HG03196 (cell line): Measurements from ENCODE around the gene CENPF.
"Not testable (repeated sequence)": the region's sequence is repeated elsewhere in the genome, so short reads cannot be mapped to it uniquely, and the experiment has no call there.

Experiments
- ATAC-seq: cut with Tn5 transposase; IDR thresholded peaks from one replicate; pipeline ENCODE4 v1.9.1; 2021; ENCODE audit not compliant: unreplicated experiment

Gene CENPF

GRCh38 chr1:214602764-214603657 is at the start of gene CENPF:
CENPF (plus strand) TSS chr1:214603195; CDS start chr1:214613755, 10,560 bp downstream.
- peak; percentile 99 for ATAC-seq

DNA sequence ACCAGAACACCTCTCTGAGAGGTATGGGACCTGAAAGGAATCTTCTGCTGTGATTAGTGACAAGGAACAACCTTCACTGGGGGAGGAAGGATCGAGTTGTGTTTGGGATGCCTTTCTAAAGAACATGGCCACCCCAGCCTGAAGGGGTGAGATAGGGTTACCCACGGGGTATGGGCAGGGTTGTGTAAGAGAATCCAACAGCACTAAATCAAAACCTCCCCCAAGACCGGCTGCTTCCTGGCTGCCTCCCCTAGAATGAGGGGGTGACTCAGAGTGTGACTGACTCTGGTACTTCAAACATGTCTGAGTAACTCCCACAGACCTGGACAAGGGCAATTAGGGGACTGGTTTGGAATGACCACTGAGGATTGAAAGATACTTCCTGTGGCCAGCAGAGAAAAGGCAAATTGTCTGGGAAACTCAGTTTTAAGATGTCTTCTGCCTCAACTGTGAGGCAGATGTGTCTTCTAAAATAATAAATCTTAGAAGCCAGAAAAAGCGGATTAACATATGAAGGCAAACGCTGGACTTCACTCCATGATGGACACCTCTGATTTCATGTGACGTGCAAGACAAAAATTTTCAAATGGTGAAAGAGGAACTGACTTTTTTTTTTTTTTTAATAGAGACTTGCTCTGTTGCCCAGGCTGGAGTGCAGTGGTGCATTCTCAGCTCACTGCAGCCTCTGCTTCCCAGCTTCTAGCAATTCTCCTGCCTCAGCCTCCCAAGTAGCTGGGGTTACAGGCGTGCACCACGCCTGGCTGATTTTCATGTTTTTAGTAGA is 44.9 kb upstream of the CENPF start:
- no peak for ATAC-seq

- no peak for ATAC-seq
Observed at GRCh38 chr1:214563881-214564280, 39.1 kb upstream of the CENPF start.

DNA sequence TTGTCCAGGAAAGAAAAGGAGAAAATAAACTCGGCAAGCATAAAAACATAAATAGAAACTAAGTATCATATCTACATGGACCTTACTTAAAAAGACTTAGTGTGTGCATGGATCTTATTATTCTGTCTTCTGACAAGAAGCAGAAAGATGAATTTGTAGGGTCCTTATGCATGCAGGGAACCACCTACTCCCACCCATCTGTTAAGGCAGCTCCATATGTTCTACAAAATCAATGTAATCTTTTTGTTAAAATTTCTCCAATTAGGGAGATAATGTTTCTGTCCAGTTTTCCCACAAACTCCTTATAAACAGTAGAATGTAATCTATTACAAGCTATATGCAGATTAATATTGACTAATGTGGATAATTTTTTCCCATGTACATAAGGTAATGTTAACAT is 37.7 kb upstream of the CENPF start:
- no peak for ATAC-seq

DNA sequence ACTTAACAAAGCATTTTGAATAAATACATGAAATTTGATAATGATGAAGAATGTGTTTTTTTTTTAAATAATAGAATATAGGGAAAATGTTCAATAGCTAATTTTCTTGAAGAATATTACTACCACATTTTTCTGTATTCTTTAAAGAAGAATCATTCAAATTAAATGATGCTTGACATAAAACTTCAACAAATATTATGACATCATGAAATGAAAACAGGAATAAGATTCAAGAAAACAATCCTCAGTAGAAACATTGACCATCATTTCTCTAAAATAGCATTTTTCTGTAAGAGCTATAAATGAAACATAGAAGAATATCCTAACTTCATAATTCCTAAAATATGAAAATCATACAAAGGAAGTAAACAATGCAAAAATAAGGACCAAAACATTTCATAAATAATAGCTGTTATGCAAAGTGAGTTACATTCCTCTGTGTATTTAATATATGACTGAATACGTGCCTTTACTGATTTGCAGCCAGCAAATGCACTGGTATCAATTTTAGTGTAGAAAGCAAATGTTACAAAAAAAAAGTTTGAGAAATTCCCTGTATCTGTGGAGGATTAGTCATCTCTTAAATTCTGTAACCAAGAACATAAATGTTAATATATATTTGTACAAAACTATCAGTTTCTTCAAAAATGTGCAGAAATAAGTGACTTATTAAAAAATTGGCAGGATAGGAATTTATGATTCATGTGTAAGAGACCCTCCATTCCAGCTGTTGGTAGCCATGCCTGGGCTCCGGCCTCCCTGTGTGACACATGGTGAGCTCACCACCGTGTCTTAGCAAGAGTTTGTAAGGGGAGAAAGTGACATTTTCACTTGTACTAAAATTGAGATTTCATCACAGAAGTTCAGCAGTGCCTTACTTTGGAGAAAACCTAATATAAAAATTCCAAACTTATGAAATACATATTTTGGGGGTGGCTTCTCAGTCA is 36.6 kb upstream of the CENPF start:
- no peak for ATAC-seq

- no peak for ATAC-seq
Observed at GRCh38 chr1:214567481-214567980, 35.5 kb upstream of the CENPF start.

- no peak for ATAC-seq
Observed at GRCh38 chr1:214568328-214568727, 34.7 kb upstream of the CENPF start.

- no peak for ATAC-seq
Observed at GRCh38 chr1:214569357-214570004, 33.5 kb upstream of the CENPF start.

GRCh38 chr1:214570442-214570841 is 32.6 kb upstream of the CENPF start:
- ATAC-seq, result no peak

DNA sequence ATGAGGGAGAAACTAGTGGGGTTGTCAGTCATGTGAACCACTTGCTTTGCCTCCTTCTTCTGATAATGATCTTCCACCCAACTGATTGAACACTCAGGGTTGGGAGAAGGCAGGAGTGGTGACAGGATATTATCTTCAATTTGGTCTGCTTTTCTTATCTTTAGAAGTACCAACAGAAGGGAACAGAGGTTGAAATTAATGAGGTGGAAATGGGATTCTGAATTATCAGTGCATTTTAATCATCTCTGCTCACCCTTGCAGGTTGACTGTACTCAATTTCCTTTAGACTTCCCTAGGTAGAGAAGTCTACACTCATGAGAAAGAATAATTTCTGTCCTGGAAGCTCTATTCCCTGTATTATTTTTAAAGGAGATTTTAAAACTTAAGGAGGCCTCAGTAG is 31.7 kb upstream of the CENPF start:
- ATAC-seq, result no peak

GRCh38 chr1:214573386-214574318 is 29.3 kb upstream of the CENPF start:
- no peak for ATAC-seq

DNA sequence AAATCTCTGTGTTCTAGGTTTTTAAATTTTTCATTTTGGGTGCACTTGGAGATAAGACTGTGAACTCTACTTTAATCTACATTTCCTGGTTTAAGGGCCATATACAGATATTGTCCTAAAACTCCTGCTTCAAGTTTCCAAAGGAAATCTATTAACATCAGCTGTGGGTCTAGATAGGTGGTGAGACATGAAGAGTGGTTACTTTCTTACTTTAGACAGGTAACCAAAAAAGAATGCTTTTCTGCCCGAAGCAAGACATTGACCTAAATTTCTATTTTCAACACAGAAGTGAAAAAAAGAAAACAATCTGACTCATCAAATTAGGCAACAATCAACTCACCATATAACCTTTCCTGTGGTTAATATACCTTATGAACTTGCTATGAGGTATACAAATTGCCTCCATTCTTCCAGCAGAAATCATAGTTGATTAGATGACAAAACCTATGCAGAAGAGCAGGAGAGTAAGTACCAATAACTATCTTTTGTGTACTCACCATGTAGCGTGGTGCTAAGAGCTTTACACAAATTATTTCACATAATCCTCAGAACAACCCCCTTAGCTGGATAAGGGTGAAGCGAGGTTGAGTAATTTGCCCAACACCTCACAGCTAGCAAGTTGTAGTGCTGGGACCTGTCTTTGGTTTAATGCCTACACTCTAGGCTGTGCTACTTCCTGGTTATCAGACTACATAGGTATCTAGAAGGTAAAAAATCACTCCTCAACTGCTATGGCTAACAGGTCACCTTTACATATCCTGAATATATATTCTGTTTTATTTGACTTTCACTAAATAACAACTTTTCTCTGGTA is 28.2 kb upstream of the CENPF start:
- ATAC-seq, result no peak

- not testable (repeated sequence) for ATAC-seq
Observed at GRCh38 chr1:214576120-214576519, 26.9 kb upstream of the CENPF start.

GRCh38 chr1:214579183-214579582 is 23.8 kb upstream of the CENPF start:
- ATAC-seq, result no peak

DNA sequence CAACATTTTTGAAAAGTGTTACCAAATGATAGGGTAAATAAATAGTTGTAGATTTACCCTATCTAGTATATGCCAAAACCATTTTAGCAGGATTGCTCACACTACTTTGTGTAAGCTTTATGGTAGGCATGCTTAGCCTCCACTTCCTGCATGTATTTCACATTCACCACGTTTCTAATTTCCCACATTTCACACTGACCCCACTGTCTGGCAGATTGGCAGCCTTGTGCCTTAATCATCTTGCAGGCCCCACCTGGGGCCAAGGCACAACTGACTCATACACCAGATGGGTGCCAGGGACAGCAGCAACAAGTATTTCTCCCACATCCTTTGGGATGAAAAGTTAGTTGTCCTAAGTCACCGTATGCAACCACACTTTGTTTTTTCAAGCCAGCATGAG is 21.2 kb upstream of the CENPF start:
- ATAC-seq, result no peak

DNA sequence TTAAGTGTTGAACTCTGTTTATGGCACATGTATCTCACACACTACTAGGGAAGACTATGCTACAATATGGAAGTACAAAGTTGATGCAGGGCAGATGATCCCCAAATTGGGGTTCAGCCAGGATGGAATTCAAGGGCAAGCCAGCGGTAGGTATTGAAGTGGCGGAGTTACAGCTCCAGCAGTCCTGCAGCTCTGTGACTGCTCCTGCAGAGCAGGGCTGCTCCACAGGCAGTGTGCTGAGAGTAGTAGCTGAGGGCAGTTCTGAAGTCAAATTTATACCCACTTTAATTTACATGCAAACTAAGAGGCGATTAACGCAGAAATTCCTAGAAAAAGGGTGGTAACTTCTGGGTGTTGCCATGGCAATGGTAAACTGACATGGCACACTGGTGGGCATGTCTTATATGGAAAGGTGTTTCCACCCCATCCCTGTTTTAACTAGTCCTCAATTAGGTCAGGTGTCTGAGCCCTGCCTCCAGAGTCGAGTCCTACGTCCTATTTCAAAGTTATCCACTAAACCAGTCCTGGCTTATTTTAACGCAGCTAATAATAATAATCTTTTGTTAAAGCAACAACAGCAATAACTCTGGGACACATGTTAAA is 20.6 kb upstream of the CENPF start:
- no peak for ATAC-seq

DNA sequence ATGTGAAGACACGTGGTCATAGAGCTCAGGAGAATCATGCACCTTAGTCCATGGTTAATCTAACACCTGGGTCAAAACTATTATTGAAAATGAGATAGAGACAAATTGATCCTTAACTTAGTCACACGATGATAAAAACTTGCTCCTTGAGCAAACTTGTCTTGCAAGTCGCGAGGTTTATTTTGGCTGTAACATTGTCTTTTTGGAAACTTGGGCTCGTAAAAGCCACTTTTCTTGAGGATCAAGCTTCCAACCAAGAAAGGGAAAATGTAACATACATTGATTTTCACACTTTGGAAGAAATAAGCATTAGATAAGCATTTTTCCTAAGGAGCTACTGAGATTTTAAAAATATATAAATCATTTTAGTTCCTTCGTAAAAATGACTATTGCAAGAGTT is 19.9 kb upstream of the CENPF start:
- no peak for ATAC-seq
